ENCODE results near the gene CPNE8. TPM values are rescaled to one million over a fixed set of nuclear protein-coding genes. Genes with fewer than 3 reads are reported as not detected.

The CPNE8 gene
- polyA plus RNA-seq, 1 donor (not counting 4 experiments of a cell fraction or from before 2014, with no cell fraction given), result 25.7 TPM

- H3K4me1 ChIP-seq (ENCODE audit: control insufficient read depth, extremely low read depth, insufficient read depth, low read length), result peaks cover 22% of the 10 kb centered on the region
- no peak for FAIRE-seq
- no peaks in the 10 kb centered on the region for H3K27me3 ChIP-seq (ENCODE audit: control insufficient read depth, extremely low read depth, insufficient read depth, low read length)
- H3K9ac ChIP-seq (ENCODE audit: control insufficient read depth, extremely low read depth, insufficient read depth, low read length), result no peak overlapping the region
- H3K36me3 ChIP-seq (ENCODE audit: control insufficient read depth in 2 of 2, extremely low read depth in 1 of 2, insufficient read depth in 2 of 2, low read length in 2 of 2), result peaks cover 0 to 3% of the 10 kb centered on the region in 2 experiments
- dilution Hi-C loops (cut with MboI; ENCODE audit: extremely low pct_ligation_motif_present, low sequenced_read_pairs), result no loop called here
- no peaks in the 10 kb centered on the region for H3K9me3 ChIP-seq (ENCODE audit: control insufficient read depth, low read depth, low read length)
- H3K9me1 ChIP-seq (ENCODE audit: control insufficient read depth, extremely low read depth, insufficient read depth, low read length), result no peaks in the 10 kb centered on the region
- H3K27ac ChIP-seq (ENCODE audit: control insufficient read depth, insufficient read depth, low read length), result no peak overlapping the region
- H3K4me3 ChIP-seq (ENCODE audit: control insufficient read depth in 2 of 3, extremely low read depth in 1 of 3, insufficient read depth in 2 of 3, low read depth in 1 of 3, low read length in 3 of 3), result peak overlapping the region; percentile 69 to 94 (median 79)
- no peaks in the 10 kb centered on the region for H4K20me1 ChIP-seq (ENCODE audit: control insufficient read depth, extremely low read depth, insufficient read depth, low read length)
- no peak overlapping the region for H2AFZ ChIP-seq (ENCODE audit: control insufficient read depth, low read length)
- H3K79me2 ChIP-seq (ENCODE audit: control insufficient read depth, insufficient read depth, low read length), result peaks cover 43% of the 10 kb centered on the region
- TF ChIP-seq EZH2 (IDR thresholded peaks at IDR 0.05; ENCODE audit: low read length), result no peak
- TF ChIP-seq, protein P1, sequence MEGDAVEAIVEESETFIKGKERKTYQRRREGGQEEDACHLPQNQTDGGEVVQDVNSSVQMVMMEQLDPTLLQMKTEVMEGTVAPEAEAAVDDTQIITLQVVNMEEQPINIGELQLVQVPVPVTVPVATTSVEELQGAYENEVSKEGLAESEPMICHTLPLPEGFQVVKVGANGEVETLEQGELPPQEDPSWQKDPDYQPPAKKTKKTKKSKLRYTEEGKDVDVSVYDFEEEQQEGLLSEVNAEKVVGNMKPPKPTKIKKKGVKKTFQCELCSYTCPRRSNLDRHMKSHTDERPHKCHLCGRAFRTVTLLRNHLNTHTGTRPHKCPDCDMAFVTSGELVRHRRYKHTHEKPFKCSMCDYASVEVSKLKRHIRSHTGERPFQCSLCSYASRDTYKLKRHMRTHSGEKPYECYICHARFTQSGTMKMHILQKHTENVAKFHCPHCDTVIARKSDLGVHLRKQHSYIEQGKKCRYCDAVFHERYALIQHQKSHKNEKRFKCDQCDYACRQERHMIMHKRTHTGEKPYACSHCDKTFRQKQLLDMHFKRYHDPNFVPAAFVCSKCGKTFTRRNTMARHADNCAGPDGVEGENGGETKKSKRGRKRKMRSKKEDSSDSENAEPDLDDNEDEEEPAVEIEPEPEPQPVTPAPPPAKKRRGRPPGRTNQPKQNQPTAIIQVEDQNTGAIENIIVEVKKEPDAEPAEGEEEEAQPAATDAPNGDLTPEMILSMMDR (optimal IDR thresholded peaks at IDR 0.05 in 1 of 3, IDR thresholded peaks at IDR 0.05 in 1 of 3, conservative IDR thresholded peaks at IDR 0.05 in 1 of 3; ENCODE audit: extremely low read depth in 1 of 3, insufficient read depth in 2 of 3, low read length in 3 of 3), result no peak
- DNase-seq (ENCODE audit: low read depth, low spot score), result no peak
- H3K4me2 ChIP-seq (ENCODE audit: control insufficient read depth, extremely low read depth, insufficient read depth, low read depth, low read length), result peak overlapping the region; percentile 97
Measured at GRCh38 chr12:38903596-38903995, 1.8 kb downstream of the CPNE8 start.

DNA sequence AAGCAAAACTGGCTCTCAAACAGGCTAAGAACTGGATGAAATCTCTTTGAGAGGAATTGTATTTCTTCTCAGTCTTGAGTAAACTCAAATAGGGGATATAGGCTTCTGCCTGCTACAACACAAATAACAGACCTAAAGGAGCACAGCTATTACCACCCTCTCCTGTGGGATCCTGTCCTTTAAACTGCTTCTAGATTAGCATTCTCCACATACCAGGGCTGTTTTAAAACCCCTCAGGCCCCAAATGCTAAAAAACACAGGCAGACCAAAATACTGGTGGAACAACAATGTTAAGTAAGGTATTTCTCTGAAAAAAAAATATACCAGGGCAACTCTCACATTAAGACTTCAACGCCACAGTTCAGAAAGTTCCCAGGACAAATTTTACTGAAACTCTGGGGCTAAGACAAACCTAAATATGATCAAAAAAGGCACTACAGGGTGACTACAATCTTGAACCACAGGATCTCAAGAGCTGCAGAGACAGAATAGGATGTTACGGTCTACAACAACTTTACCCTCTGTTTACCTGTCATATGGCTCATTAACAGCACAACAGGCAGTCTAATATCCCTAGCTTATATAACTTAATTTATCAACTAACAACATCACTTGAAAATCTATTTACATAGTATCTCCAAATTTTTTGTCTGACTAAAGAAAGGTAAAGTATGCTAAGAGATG lies 7.2 kb downstream of the CPNE8 start:
- H3K4me3 ChIP-seq (ENCODE audit: control insufficient read depth in 2 of 3, extremely low read depth in 1 of 3, insufficient read depth in 2 of 3, low read depth in 1 of 3, low read length in 3 of 3), result no peak overlapping the region
- H4K20me1 ChIP-seq (ENCODE audit: control insufficient read depth, extremely low read depth, insufficient read depth, low read length), result no peaks in the 10 kb centered on the region
- no peak for DNase-seq (ENCODE audit: low read depth, low spot score)
- peaks cover 18% of the 10 kb centered on the region for H3K4me1 ChIP-seq (ENCODE audit: control insufficient read depth, extremely low read depth, insufficient read depth, low read length)
- no peak overlapping the region for H2AFZ ChIP-seq (ENCODE audit: control insufficient read depth, low read length)
- no peaks in the 10 kb centered on the region for H3K9me1 ChIP-seq (ENCODE audit: control insufficient read depth, extremely low read depth, insufficient read depth, low read length)
- H3K9me3 ChIP-seq (ENCODE audit: control insufficient read depth, low read depth, low read length), result no peaks in the 10 kb centered on the region
- H3K27me3 ChIP-seq (ENCODE audit: control insufficient read depth, extremely low read depth, insufficient read depth, low read length), result no peaks in the 10 kb centered on the region
- dilution Hi-C loops (cut with MboI; ENCODE audit: extremely low pct_ligation_motif_present, low sequenced_read_pairs), result no loop called here
- H3K27ac ChIP-seq (ENCODE audit: control insufficient read depth, insufficient read depth, low read length), result no peak overlapping the region
- H3K79me2 ChIP-seq (ENCODE audit: control insufficient read depth, insufficient read depth, low read length), result peaks cover 61% of the 10 kb centered on the region
- no peak for TF ChIP-seq EZH2 (IDR thresholded peaks at IDR 0.05; ENCODE audit: low read length)
- TF ChIP-seq, protein P1 (optimal IDR thresholded peaks at IDR 0.05 in 1 of 3, IDR thresholded peaks at IDR 0.05 in 1 of 3, conservative IDR thresholded peaks at IDR 0.05 in 1 of 3; ENCODE audit: extremely low read depth in 1 of 3, insufficient read depth in 2 of 3, low read length in 3 of 3), result no peak
- H3K4me2 ChIP-seq (ENCODE audit: control insufficient read depth, extremely low read depth, insufficient read depth, low read depth, low read length), result no peak overlapping the region
- peaks cover 0 to 3% of the 10 kb centered on the region in 2 experiments for H3K36me3 ChIP-seq (ENCODE audit: control insufficient read depth in 2 of 2, extremely low read depth in 1 of 2, insufficient read depth in 2 of 2, low read length in 2 of 2)
- H3K9ac ChIP-seq (ENCODE audit: control insufficient read depth, extremely low read depth, insufficient read depth, low read length), result no peak overlapping the region
- no peak for FAIRE-seq
